Hepatocyte (in vitro differentiated cells): ENCODE measurements around the gene LHPP. TPM values are rescaled to one million over a fixed set of nuclear protein-coding genes. Genes with fewer than 3 reads are reported as not detected.

Experiments
- DNase-seq: peaks from one replicate; pipeline ENCODE4 v3.0.0-alpha.2; 2016; ENCODE audit warnings: low spot score
- H2AFZ ChIP-seq: fragments of 200-600 bp; sonication (generic); 2 replicates; pipeline ENCODE4 v1.6.0; 2016; ENCODE audit warnings: antibody characterized with exemption, mild to moderate bottlenecking
- H3K27ac ChIP-seq: fragments of 200-600 bp; sonication (generic); 2 replicates; pipeline ENCODE4 v1.5.1; 2016; ENCODE audit warnings: mild to moderate bottlenecking
- H3K27me3 ChIP-seq: fragments of 200-600 bp; sonication (generic); 2 replicates; pipeline ENCODE4 v1.6.1; 2016
- H3K36me3 ChIP-seq: fragments of 200-600 bp; sonication (generic); replicated peaks from 2 replicates; pipeline ENCODE4 v1.5.1; 2016; ENCODE audit warnings: low read depth; ENCODE audit not compliant: insufficient read depth
- H3K4me1 ChIP-seq: fragments of 200-600 bp; sonication (generic); 2 replicates; pipeline ENCODE4 v1.5.1; 2016; ENCODE audit warnings: mild to moderate bottlenecking, moderate library complexity; ENCODE audit not compliant: insufficient read depth
- H3K4me2 ChIP-seq: fragments of 200-600 bp; sonication (generic); 2 replicates; pipeline ENCODE4 v1.6.0; 2016
- H3K4me3 ChIP-seq: fragments of 200-600 bp; sonication (generic); 2 replicates; pipeline ENCODE4 v1.5.1; 2016; ENCODE audit warnings: mild to moderate bottlenecking
- H3K79me2 ChIP-seq: fragments of 200-600 bp; sonication (generic); 2 replicates; pipeline ENCODE4 v1.6.0; 2017; ENCODE audit warnings: mild to moderate bottlenecking
- H3K9me2 ChIP-seq: fragments of 200-600 bp; sonication (generic); replicated peaks from 2 replicates; pipeline ENCODE4 v1.6.0; 2017; ENCODE audit warnings: mild to moderate bottlenecking; ENCODE audit not compliant: insufficient read depth
- H3K9me3 ChIP-seq: fragments of 200-600 bp; sonication (generic); 2 replicates; pipeline ENCODE4 v1.5.1; 2016; ENCODE audit warnings: low read depth, mild to moderate bottlenecking
- H4K20me1 ChIP-seq: fragments of 200-600 bp; sonication (generic); 2 replicates; pipeline ENCODE4 v1.6.0; 2016; ENCODE audit warnings: mild to moderate bottlenecking; ENCODE audit not compliant: insufficient read depth, poor library complexity, severe bottlenecking
- CTCF ChIP-seq: fragments of 200-600 bp; sonication (generic); IDR thresholded peaks from 2 replicates; pipeline ENCODE4 v1.5.1; 2016; ENCODE audit warnings: antibody characterized with exemption, mild to moderate bottlenecking; ENCODE audit not compliant: poor library complexity
- EZH2 ChIP-seq: fragments of 200-600 bp; sonication (generic); IDR thresholded peaks from 2 replicates; pipeline ENCODE4 v1.6.1; 2016; ENCODE audit warnings: antibody characterized with exemption, mild to moderate bottlenecking, borderline replicate concordance
- EZH2phosphoT487 ChIP-seq: fragments of 200-600 bp; sonication (generic); IDR thresholded peaks from one replicate; pipeline ENCODE4 v1.6.1; 2018; ENCODE audit warnings: antibody characterized with exemption, mild to moderate bottlenecking, low read depth, moderate library complexity; ENCODE audit not compliant: unreplicated experiment, severe bottlenecking
- WGBS: methylation state at CpG from one replicate; pipeline ENCODE4 v1.1.6; 2016; ENCODE audit warnings: low lambda C conversion rate; ENCODE audit errors: missing lambda C conversion rate; 5-methylcytosine and 5-hydroxymethylcytosine counted together
- polyA plus RNA-seq: library from polyadenylated mRNA; unstranded; fragments of >200 nt; fragmentation: Nextera tagmentation; extraction: Ambion mirVana; gene quantifications from 2 replicates; pipeline ENCODE4 v1.2.1, GENCODE V29; 2016
- total RNA-seq: library from RNA; depleted of rRNA; stranded (reverse); fragments of >200 nt; gene quantifications from 2 replicates; pipeline ENCODE4 v1.2.3, GENCODE V29; 2014

Gene LHPP
- total and polyA plus RNA-seq, 2 experiments from 2014 or later: 29.4 to 30.3 TPM

- Histone ChIP-seq H3K4me2 (no peak overlapping the region), H4K20me1 (peaks cover 2% of the 10 kb centered on the region), H3K4me3 (no peak overlapping the region), H3K27ac (no peak overlapping the region), H3K4me1 (peaks cover 2% of the 10 kb centered on the region), H3K27me3 (no peaks in the 10 kb centered on the region), H2AFZ (no peak overlapping the region), H3K36me3 (no peaks in the 10 kb centered on the region), H3K9me3 (no peaks in the 10 kb centered on the region), H3K79me2 (peaks cover 3% of the 10 kb centered on the region), H3K9me2 (no peaks in the 10 kb centered on the region)
- TF ChIP-seq CTCF (no peak), EZH2phosphoT487 (no peak), EZH2 (no peak)
- DNase-seq: no peak
- WGBS: 93% methylated on average over 13 of the region's 13 CpGs
Measured at GRCh38 chr10:124621637-124622036, 160.0 kb downstream of the LHPP start.

GRCh38 chr10:124622158-124622557, 160.5 kb downstream of the LHPP start:
- no peaks in the 10 kb centered on the region for H3K27me3 ChIP-seq
- TF ChIP-seq CTCF: no peak
- no peak for TF ChIP-seq EZH2phosphoT487
- TF ChIP-seq EZH2: no peak
- H3K4me3 ChIP-seq: no peak overlapping the region
- no peak for DNase-seq
- peaks cover 3% of the 10 kb centered on the region for H3K79me2 ChIP-seq
- no peak overlapping the region for H3K27ac ChIP-seq
- H3K4me1 ChIP-seq: peaks cover 7% of the 10 kb centered on the region
- no peaks in the 10 kb centered on the region for H3K36me3 ChIP-seq
- peaks cover 2% of the 10 kb centered on the region for H4K20me1 ChIP-seq
- no peak overlapping the region for H3K4me2 ChIP-seq
- no peaks in the 10 kb centered on the region for H3K9me2 ChIP-seq
- WGBS: 93% methylated on average over 13 of the region's 13 CpGs
- no peak overlapping the region for H2AFZ ChIP-seq
- no peaks in the 10 kb centered on the region for H3K9me3 ChIP-seq

- H3K27ac ChIP-seq: no peak overlapping the region
- 93% methylated on average over 30 of the region's 31 CpGs for WGBS
Measured at GRCh38 chr10:124622866-124623536, 161.4 kb downstream of the LHPP start.

GRCh38 chr10:124624006-124624405, 162.4 kb downstream of the LHPP start:
- peaks cover 2% of the 10 kb centered on the region for H4K20me1 ChIP-seq
- DNase-seq: no peak
- H3K9me3 ChIP-seq: no peaks in the 10 kb centered on the region
- TF ChIP-seq CTCF: no peak
- no peak for TF ChIP-seq EZH2
- TF ChIP-seq EZH2phosphoT487: no peak
- no peaks in the 10 kb centered on the region for H3K36me3 ChIP-seq
- H3K4me2 ChIP-seq: no peak overlapping the region
- no peaks in the 10 kb centered on the region for H3K27me3 ChIP-seq
- H3K4me1 ChIP-seq: peaks cover 12% of the 10 kb centered on the region
- no peak overlapping the region for H2AFZ ChIP-seq
- H3K9me2 ChIP-seq: no peaks in the 10 kb centered on the region
- H3K4me3 ChIP-seq: no peak overlapping the region
- 97% methylated on average over 13 of the region's 13 CpGs for WGBS
- peaks cover 7% of the 10 kb centered on the region for H3K79me2 ChIP-seq
- no peak overlapping the region for H3K27ac ChIP-seq

More at GRCh38 chr10:124622866-124623536, 161.4 kb downstream of the LHPP start:
- Histone ChIP-seq H3K79me2 (peaks cover 7% of the 10 kb centered on the region), H3K9me2 (no peaks in the 10 kb centered on the region), H3K4me3 (no peak overlapping the region), H3K36me3 (no peaks in the 10 kb centered on the region), H3K4me2 (no peak overlapping the region), H3K27me3 (no peaks in the 10 kb centered on the region), H3K4me1 (peaks cover 12% of the 10 kb centered on the region), H3K9me3 (no peaks in the 10 kb centered on the region), H2AFZ (no peak overlapping the region), H4K20me1 (peaks cover 2% of the 10 kb centered on the region)
- no peak for TF ChIP-seq EZH2
- DNase-seq: no peak
